Thymus (tissue), 11 donors: ENCODE measurements around the gene KCNMA1. TPM values are rescaled to one million over a fixed set of nuclear protein-coding genes. Genes with fewer than 3 reads are reported as not detected.

Source experiments
- DNase-seq, 9 donors: peaks; one replicate each; pipeline ENCODE4 v3.0.0-alpha.2; 2013; ENCODE audit warnings: low spot score in 9 of 9, low read depth in 6 of 9, missing footprints in 1 of 9
- H3K27ac ChIP-seq, 2 donors: one replicate each; pipeline ENCODE4 v1.5.1; 2013; ENCODE audit warnings: control low read depth in 1 of 2, low read depth in 1 of 2, low read length in 1 of 2, mild to moderate bottlenecking in 1 of 2, moderate library complexity in 1 of 2
- H3K27me3 ChIP-seq, 2 donors: one replicate each; pipeline ENCODE4 v1.5.1; 2013; ENCODE audit warnings: low read length in 1 of 2; ENCODE audit not compliant: control insufficient read depth in 2 of 2, insufficient read depth in 1 of 2
- H3K36me3 ChIP-seq, 2 donors: one replicate each; pipeline ENCODE4 v1.5.1; 2013; ENCODE audit warnings: low read length in 1 of 2, mild to moderate bottlenecking in 1 of 2, moderate library complexity in 1 of 2; ENCODE audit not compliant: control insufficient read depth in 2 of 2, insufficient read depth in 2 of 2
- H3K4me1 ChIP-seq, 2 donors: one replicate each; pipeline ENCODE4 v1.5.1; 2013; ENCODE audit warnings: low read length in 2 of 2; ENCODE audit not compliant: control insufficient read depth in 2 of 2, insufficient read depth in 2 of 2
- H3K4me3 ChIP-seq, 2 donors: one replicate each; pipeline ENCODE4 v1.5.1; 2013; ENCODE audit warnings: low read length in 2 of 2, control low read depth in 1 of 2, mild to moderate bottlenecking in 1 of 2
- H3K9me3 ChIP-seq, 2 donors: one replicate each; pipeline ENCODE4 v1.5.1; 2013; ENCODE audit warnings: low read length in 1 of 2, mild to moderate bottlenecking in 1 of 2; ENCODE audit not compliant: control insufficient read depth in 2 of 2, insufficient read depth in 1 of 2
- WGBS: extraction: QIAGEN DNeasy Blood & Tissue Kit; methylation state at CpG from one replicate; pipeline ENCODE4 v1.1.7; 2013; 5-methylcytosine and 5-hydroxymethylcytosine counted together
- polyA plus RNA-seq: library from polyadenylated mRNA; stranded (reverse); fragments of 200-250 nt; gene quantifications from one replicate; pipeline ENCODE4 v1.2.3, GENCODE V29; 2013
- total RNA-seq: library from RNA; stranded (reverse); fragments of 120-200 nt; gene quantifications from one replicate; pipeline ENCODE4 v1.2.4, GENCODE V29; 2013
- donor health status: healthy.

KCNMA1 gene
- total and polyA plus RNA-seq, 2 donors, result 1.9 to 12.9 TPM

GRCh38 chr10:76869931-76870330 is 767.7 kb downstream of the KCNMA1 start:
- DNase-seq, result no peak
- WGBS, result 95% methylated on average over 10 of the region's 10 CpGs
- no peaks in the 10 kb centered on the region for H3K4me1 ChIP-seq
- H3K9me3 ChIP-seq, result no peaks in the 10 kb centered on the region
- H3K27me3 ChIP-seq, result no peaks in the 10 kb centered on the region
- no peak overlapping the region for H3K27ac ChIP-seq
- H3K36me3 ChIP-seq, result no peaks in the 10 kb centered on the region
- no peak overlapping the region for H3K4me3 ChIP-seq

GRCh38 chr10:76868098-76868977 is 769.3 kb downstream of the KCNMA1 start:
- no peak for DNase-seq
- H3K4me3 ChIP-seq, result no peak overlapping the region
- H3K36me3 ChIP-seq, result no peaks in the 10 kb centered on the region
- no peaks in the 10 kb centered on the region for H3K4me1 ChIP-seq
- no peaks in the 10 kb centered on the region for H3K9me3 ChIP-seq
- H3K27ac ChIP-seq, result no peak overlapping the region
- no peaks in the 10 kb centered on the region for H3K27me3 ChIP-seq
- 95% methylated on average over 4 of the region's 4 CpGs for WGBS

GRCh38 chr10:76866841-76867586 is 770.6 kb downstream of the KCNMA1 start:
- no peak for DNase-seq
- Histone ChIP-seq H3K36me3 (no peaks in the 10 kb centered on the region), H3K9me3 (no peaks in the 10 kb centered on the region), H3K4me3 (no peak overlapping the region), H3K27ac (no peak overlapping the region), H3K4me1 (no peaks in the 10 kb centered on the region), H3K27me3 (no peaks in the 10 kb centered on the region)
- 97% methylated on average over 4 of the region's 4 CpGs for WGBS

GRCh38 chr10:76864922-76865321 is 772.7 kb downstream of the KCNMA1 start:
- H3K4me1 ChIP-seq, result no peaks in the 10 kb centered on the region
- DNase-seq, result no peak
- H3K4me3 ChIP-seq, result no peak overlapping the region
- no peaks in the 10 kb centered on the region for H3K36me3 ChIP-seq
- 95% methylated on average over 1 of the region's 1 CpG for WGBS
- no peaks in the 10 kb centered on the region for H3K9me3 ChIP-seq
- H3K27ac ChIP-seq, result no peak overlapping the region
- no peaks in the 10 kb centered on the region for H3K27me3 ChIP-seq

- 94% methylated on average over 1 of the region's 1 CpG for WGBS
These were observed 778.9 kb downstream of the KCNMA1 start for GRCh38 chr10:76858721-76859120.

GRCh38 chr10:76840802-76841201 is 796.8 kb downstream of the KCNMA1 start:
- H3K27ac ChIP-seq, result no peak overlapping the region
- whole genome bisulfite sequencing, result 94% methylated on average over 8 of the region's 8 CpGs
- no peaks in the 10 kb centered on the region for H3K4me1 ChIP-seq
- no peak for DNase-seq
- H3K9me3 ChIP-seq, result no peaks in the 10 kb centered on the region
- no peaks in the 10 kb centered on the region for H3K36me3 ChIP-seq
- no peak overlapping the region for H3K4me3 ChIP-seq
- no peaks in the 10 kb centered on the region for H3K27me3 ChIP-seq

More at GRCh38 chr10:76858721-76859120, 778.9 kb downstream of the KCNMA1 start:
- H3K27ac ChIP-seq, result no peak overlapping the region
- H3K9me3 ChIP-seq, result no peaks in the 10 kb centered on the region
- no peak overlapping the region for H3K4me3 ChIP-seq
- H3K27me3 ChIP-seq, result no peaks in the 10 kb centered on the region
- DNase-seq, result no peak
- H3K4me1 ChIP-seq, result no peaks in the 10 kb centered on the region
- H3K36me3 ChIP-seq, result no peaks in the 10 kb centered on the region

- H3K27ac ChIP-seq, result no peak overlapping the region
- no peaks in the 10 kb centered on the region for H3K9me3 ChIP-seq
- no peaks in the 10 kb centered on the region for H3K4me1 ChIP-seq
- H3K27me3 ChIP-seq, result no peaks in the 10 kb centered on the region
- no peak for DNase-seq
- no peaks in the 10 kb centered on the region for H3K36me3 ChIP-seq
- no peak overlapping the region for H3K4me3 ChIP-seq
- 89% methylated on average over 3 of the region's 3 CpGs for WGBS
These were observed 798.3 kb downstream of the KCNMA1 start for GRCh38 chr10:76839276-76839675.

GRCh38 chr10:76830218-76830617 is 807.4 kb downstream of the KCNMA1 start:
- no peak for DNase-seq
- Histone ChIP-seq H3K4me3 (no peak overlapping the region), H3K27me3 (no peaks in the 10 kb centered on the region), H3K9me3 (no peaks in the 10 kb centered on the region), H3K27ac (no peak overlapping the region), H3K36me3 (no peaks in the 10 kb centered on the region), H3K4me1 (no peaks in the 10 kb centered on the region)
- WGBS, result 89% methylated on average over 1 of the region's 1 CpG

GRCh38 chr10:76829724-76830123 is 807.9 kb downstream of the KCNMA1 start:
- no peak for DNase-seq
- Histone ChIP-seq H3K27me3 (no peaks in the 10 kb centered on the region), H3K9me3 (no peaks in the 10 kb centered on the region), H3K4me3 (no peak overlapping the region), H3K36me3 (no peaks in the 10 kb centered on the region), H3K27ac (no peak overlapping the region), H3K4me1 (no peaks in the 10 kb centered on the region)
- 47% methylated on average over 2 of the region's 2 CpGs for WGBS
